B cell (primary cell): Measurements from ENCODE around the gene LRRC8A.

ENCODE experiments used
- EZH2 ChIP-seq: IDR thresholded peaks from 2 replicates; pipeline ENCODE4 v1.6.1; 2012; ENCODE audit warnings: borderline replicate concordance, low read depth, mild to moderate bottlenecking, moderate library complexity, low read length; ENCODE audit not compliant: insufficient read depth, poor library complexity, severe bottlenecking
- TF ChIP-seq, protein P1 (sequence below): fragments of 200-600 bp; IDR thresholded peaks from one replicate; pipeline ENCODE4 v1.8.0; 2022; ENCODE audit warnings: antibody characterized with exemption, mild to moderate bottlenecking

DNA sequence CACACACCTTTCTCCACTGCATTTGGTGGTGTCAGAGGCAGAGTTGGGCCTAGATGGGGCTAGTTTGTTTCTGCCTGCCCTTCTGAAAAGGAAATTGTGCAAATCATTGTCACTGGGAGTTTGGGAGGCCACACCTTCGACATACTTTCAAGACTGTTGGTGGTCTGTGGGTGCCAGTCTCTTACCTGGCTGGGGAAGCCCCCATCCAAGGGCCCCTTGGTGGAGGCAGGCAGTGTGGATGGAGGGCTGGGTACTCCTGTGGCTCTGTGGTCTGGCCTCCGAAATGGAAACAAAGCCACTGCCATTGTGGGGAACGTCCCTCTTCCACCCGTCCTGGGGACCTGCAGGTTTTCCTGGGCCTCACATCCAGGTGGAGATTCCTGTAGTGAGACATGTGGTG is 27.9 kb downstream of the LRRC8A start:
- TF ChIP-seq, protein P1, sequence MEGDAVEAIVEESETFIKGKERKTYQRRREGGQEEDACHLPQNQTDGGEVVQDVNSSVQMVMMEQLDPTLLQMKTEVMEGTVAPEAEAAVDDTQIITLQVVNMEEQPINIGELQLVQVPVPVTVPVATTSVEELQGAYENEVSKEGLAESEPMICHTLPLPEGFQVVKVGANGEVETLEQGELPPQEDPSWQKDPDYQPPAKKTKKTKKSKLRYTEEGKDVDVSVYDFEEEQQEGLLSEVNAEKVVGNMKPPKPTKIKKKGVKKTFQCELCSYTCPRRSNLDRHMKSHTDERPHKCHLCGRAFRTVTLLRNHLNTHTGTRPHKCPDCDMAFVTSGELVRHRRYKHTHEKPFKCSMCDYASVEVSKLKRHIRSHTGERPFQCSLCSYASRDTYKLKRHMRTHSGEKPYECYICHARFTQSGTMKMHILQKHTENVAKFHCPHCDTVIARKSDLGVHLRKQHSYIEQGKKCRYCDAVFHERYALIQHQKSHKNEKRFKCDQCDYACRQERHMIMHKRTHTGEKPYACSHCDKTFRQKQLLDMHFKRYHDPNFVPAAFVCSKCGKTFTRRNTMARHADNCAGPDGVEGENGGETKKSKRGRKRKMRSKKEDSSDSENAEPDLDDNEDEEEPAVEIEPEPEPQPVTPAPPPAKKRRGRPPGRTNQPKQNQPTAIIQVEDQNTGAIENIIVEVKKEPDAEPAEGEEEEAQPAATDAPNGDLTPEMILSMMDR = no peak
- TF ChIP-seq EZH2 = no peak
